Keratinocyte (primary cell): ENCODE data around the gene POPDC2. TPM values are rescaled to one million over a fixed set of nuclear protein-coding genes. Genes with fewer than 3 reads are reported as not detected.

Experiments
- DNase-seq: peaks from one replicate; pipeline ENCODE4 v3.0.0-alpha.2; 2011; ENCODE audit warnings: low read depth, missing footprints, low spot score
- FAIRE-seq: peaks from 2 replicates; lab custom pipeline; 2011; peaks lifted over from hg19 to GRCh38; lab: Jason Lieb, UNC
- H2AFZ ChIP-seq: 2 replicates; pipeline ENCODE4 v1.6.0; 2012; ENCODE audit warnings: low read length, control low read depth, inconsistent platforms; ENCODE audit not compliant: control insufficient read depth
- H3K27ac ChIP-seq: 2 replicates; pipeline ENCODE4 v1.5.1; 2011; ENCODE audit warnings: low read length; ENCODE audit not compliant: control insufficient read depth, insufficient read depth
- H3K27me3 ChIP-seq: 3 replicates; pipeline ENCODE4 v1.6.0; 2011; ENCODE audit warnings: low read length; ENCODE audit not compliant: control insufficient read depth, insufficient read depth; ENCODE audit errors: extremely low read depth
- H3K36me3 ChIP-seq, 2 experiments: 2 replicates in 1 of 2; 3 replicates in 1 of 2; pipeline ENCODE4 v1.5.1; 2011; ENCODE audit warnings: low read length in 2 of 2, mild to moderate bottlenecking in 1 of 2; ENCODE audit not compliant: control insufficient read depth in 2 of 2, insufficient read depth in 2 of 2; ENCODE audit errors: extremely low read depth in 1 of 2
- H3K4me1 ChIP-seq: 3 replicates; pipeline ENCODE4 v1.5.1; 2011; ENCODE audit warnings: low read length; ENCODE audit not compliant: control insufficient read depth, insufficient read depth; ENCODE audit errors: extremely low read depth
- H3K4me2 ChIP-seq: 3 replicates; pipeline ENCODE4 v1.6.0; 2011; ENCODE audit warnings: low read depth, low read length; ENCODE audit not compliant: control insufficient read depth, insufficient read depth; ENCODE audit errors: extremely low read depth
- H3K4me3 ChIP-seq, 3 experiments: fragments of 200-600 bp in 1 of 3; sonication (generic) in 1 of 3; 2 replicates in 2 of 3; 3 replicates in 1 of 3; pipeline ENCODE4 v1.5.1; 2011 to 2016; ENCODE audit warnings: low read length in 3 of 3, mild to moderate bottlenecking in 3 of 3, control low read depth in 2 of 3, inconsistent platforms in 1 of 3, low read depth in 1 of 3, mixed read lengths in 1 of 3, mixed run types in 1 of 3, moderate library complexity in 1 of 3; ENCODE audit not compliant: control insufficient read depth in 2 of 3, insufficient read depth in 2 of 3; ENCODE audit errors: extremely low read depth in 1 of 3
- H3K79me2 ChIP-seq: 2 replicates; pipeline ENCODE4 v1.6.0; 2012; ENCODE audit warnings: low read length; ENCODE audit not compliant: control insufficient read depth, insufficient read depth
- H3K9ac ChIP-seq: 3 replicates; pipeline ENCODE4 v1.6.0; 2011; ENCODE audit warnings: low read length; ENCODE audit not compliant: control insufficient read depth, insufficient read depth; ENCODE audit errors: extremely low read depth
- H3K9me1 ChIP-seq: 3 replicates; pipeline ENCODE4 v1.6.0; 2011; ENCODE audit warnings: low read length; ENCODE audit not compliant: control insufficient read depth, insufficient read depth; ENCODE audit errors: extremely low read depth
- H3K9me3 ChIP-seq: 2 replicates; pipeline ENCODE4 v1.5.1; 2012; ENCODE audit warnings: low read depth, low read length; ENCODE audit not compliant: control insufficient read depth
- H4K20me1 ChIP-seq: 3 replicates; pipeline ENCODE4 v1.6.0; 2011; ENCODE audit warnings: low read length; ENCODE audit not compliant: control insufficient read depth, insufficient read depth; ENCODE audit errors: extremely low read depth
- EZH2 ChIP-seq: IDR thresholded peaks from one replicate; pipeline ENCODE4 v1.6.1; 2012; ENCODE audit warnings: inconsistent platforms, mild to moderate bottlenecking, low read length, moderate library complexity
- dilution Hi-C: fragments of 300-500 bp; cut with MboI; formaldehyde crosslinking; loops from one replicate; pipeline ENCODE4 v1.7.0; 2020; ENCODE audit warnings: low sequenced_read_pairs; ENCODE audit not compliant: extremely low pct_ligation_motif_present
- polyA plus RNA-seq, 5 experiments: library from polyadenylated mRNA; depleted of rRNA in 3 of 5; stranded (reverse) in 3 of 5; stranded (forward) in 1 of 5; unstranded in 1 of 5; fragments of >200 nt; gene quantifications; 1 replicate in 1 of 5; 2 replicates in 3 of 5; 3 replicates in 1 of 5; pipeline versions ENCODE4 v1.2.1 to v1.2.3, GENCODE V29; 2011 to 2012; ENCODE audit warnings: missing spikeins in 2 of 5, low read depth in 1 of 5, low replicate concordance in 1 of 5
- TF ChIP-seq, protein P1 (sequence below), 3 experiments: IDR thresholded peaks in 1 of 3; conservative IDR thresholded peaks in 1 of 3; optimal IDR thresholded peaks in 1 of 3; 2 replicates in 2 of 3; 3 replicates in 1 of 3; pipeline versions ENCODE3 to v1.5.1; 2011; ENCODE audit warnings: low read length in 3 of 3, mild to moderate bottlenecking in 3 of 3, moderate library complexity in 2 of 3, control low read depth in 1 of 3, inconsistent platforms in 1 of 3; ENCODE audit not compliant: insufficient read depth in 2 of 3; ENCODE audit errors: extremely low read depth in 1 of 3

Gene POPDC2
- polyA plus RNA-seq, 1 donor (not counting 4 experiments of a cell fraction or from before 2014, with no cell fraction given), result 0.87 TPM

DNA sequence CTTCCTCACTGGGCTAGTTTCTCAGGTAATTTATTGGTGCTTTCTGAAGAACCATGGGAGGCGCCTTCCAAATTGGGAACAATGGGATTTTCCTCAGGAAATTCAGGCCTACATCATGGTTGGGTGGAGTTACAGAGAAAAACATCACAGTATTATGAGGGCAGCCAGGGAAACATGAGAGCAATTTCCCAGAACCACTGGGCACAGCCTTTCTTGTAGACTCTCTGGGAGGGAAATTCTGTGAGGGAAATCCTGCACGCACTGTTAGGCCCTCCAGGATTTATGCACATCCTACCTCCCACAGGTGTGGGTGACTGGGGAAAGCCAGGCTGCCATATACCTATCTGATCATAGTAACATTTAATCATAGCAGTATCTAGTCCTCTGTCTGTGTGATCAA is 13.2 kb downstream of the POPDC2 start:
- H3K27me3 ChIP-seq, result no peaks in the 10 kb centered on the region
- dilution Hi-C loops, result no loop called here
- no peak overlapping the region for H3K4me2 ChIP-seq
- FAIRE-seq (no peak), DNase-seq (no peak)
- H3K36me3 ChIP-seq, result no peaks in the 10 kb centered on the region
- no peak overlapping the region for H3K27ac ChIP-seq
- no peaks in the 10 kb centered on the region for H3K9me1 ChIP-seq
- no peaks in the 10 kb centered on the region for H3K79me2 ChIP-seq
- H3K4me3 ChIP-seq, result no peak overlapping the region
- no peaks in the 10 kb centered on the region for H3K9me3 ChIP-seq
- TF ChIP-seq EZH2, result no peak
- TF ChIP-seq, protein P1, sequence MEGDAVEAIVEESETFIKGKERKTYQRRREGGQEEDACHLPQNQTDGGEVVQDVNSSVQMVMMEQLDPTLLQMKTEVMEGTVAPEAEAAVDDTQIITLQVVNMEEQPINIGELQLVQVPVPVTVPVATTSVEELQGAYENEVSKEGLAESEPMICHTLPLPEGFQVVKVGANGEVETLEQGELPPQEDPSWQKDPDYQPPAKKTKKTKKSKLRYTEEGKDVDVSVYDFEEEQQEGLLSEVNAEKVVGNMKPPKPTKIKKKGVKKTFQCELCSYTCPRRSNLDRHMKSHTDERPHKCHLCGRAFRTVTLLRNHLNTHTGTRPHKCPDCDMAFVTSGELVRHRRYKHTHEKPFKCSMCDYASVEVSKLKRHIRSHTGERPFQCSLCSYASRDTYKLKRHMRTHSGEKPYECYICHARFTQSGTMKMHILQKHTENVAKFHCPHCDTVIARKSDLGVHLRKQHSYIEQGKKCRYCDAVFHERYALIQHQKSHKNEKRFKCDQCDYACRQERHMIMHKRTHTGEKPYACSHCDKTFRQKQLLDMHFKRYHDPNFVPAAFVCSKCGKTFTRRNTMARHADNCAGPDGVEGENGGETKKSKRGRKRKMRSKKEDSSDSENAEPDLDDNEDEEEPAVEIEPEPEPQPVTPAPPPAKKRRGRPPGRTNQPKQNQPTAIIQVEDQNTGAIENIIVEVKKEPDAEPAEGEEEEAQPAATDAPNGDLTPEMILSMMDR (optimal IDR thresholded peaks at IDR 0.05 in 1 of 3, IDR thresholded peaks at IDR 0.05 in 1 of 3, conservative IDR thresholded peaks at IDR 0.05 in 1 of 3; ENCODE audit: extremely low read depth in 1 of 3, insufficient read depth in 2 of 3, low read length in 3 of 3), result no peak
- H3K9ac ChIP-seq, result no peak overlapping the region
- peaks cover 9% of the 10 kb centered on the region for H3K4me1 ChIP-seq
- no peaks in the 10 kb centered on the region for H4K20me1 ChIP-seq
- H2AFZ ChIP-seq, result no peak overlapping the region

DNA sequence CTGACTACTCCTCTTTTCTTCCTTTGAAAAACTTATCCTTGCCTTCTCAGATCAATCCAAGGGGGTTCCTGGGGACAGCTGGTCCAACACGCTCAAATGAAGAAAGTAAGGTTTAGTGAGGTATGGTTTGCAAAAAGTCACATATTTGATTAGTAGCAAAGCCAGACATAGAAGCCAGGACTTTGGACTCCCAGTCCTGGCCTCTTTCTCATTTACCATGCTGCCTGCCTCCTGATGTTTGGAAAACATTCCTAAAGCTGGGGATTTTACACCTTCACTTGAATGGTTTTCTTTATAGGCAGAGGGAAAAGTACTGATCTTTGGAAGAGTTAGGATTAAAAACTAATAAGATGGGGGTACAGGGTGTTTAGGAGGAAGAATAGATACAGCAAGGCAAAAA is 14.6 kb downstream of the POPDC2 start:
- dilution Hi-C loops, result no loop called here
- Histone ChIP-seq H3K79me2 (no peaks in the 10 kb centered on the region), H3K27ac (no peak overlapping the region), H3K4me3 (no peak overlapping the region), H3K9ac (no peak overlapping the region), H4K20me1 (no peaks in the 10 kb centered on the region), H3K4me1 (peaks cover 9% of the 10 kb centered on the region), H3K4me2 (no peak overlapping the region), H3K27me3 (no peaks in the 10 kb centered on the region), H3K9me3 (no peaks in the 10 kb centered on the region), H3K36me3 (no peaks in the 10 kb centered on the region), H3K9me1 (no peaks in the 10 kb centered on the region), H2AFZ (no peak overlapping the region)
- DNase-seq, result no peak
- FAIRE-seq, result no peak
- TF ChIP-seq, protein P1 (optimal IDR thresholded peaks at IDR 0.05 in 1 of 3, IDR thresholded peaks at IDR 0.05 in 1 of 3, conservative IDR thresholded peaks at IDR 0.05 in 1 of 3; ENCODE audit: extremely low read depth in 1 of 3, insufficient read depth in 2 of 3, low read length in 3 of 3), result no peak
- TF ChIP-seq EZH2, result no peak
